ENCODE data around the gene LY9.
"Not testable (repeated sequence)": the region's sequence is repeated elsewhere in the genome, so short reads cannot be mapped to it uniquely, and the experiment has no call there.

Gene LY9

GRCh38 chr1:160862203-160863060 is 66.5 kb downstream of the LY9 start, which contains the start of gene CD244:
TSS of gene CD244 (minus strand) at chr1:160862887. CDS start at chr1:160862677, 210 bp downstream.
- peak within 1 kb of the TSS in 1 of 5 donors; percentile 20 for H3K4me3 ChIP-seq (ENCODE audit: low read depth in 1 of 5, low read length in 5 of 5)
- no peak within 1 kb of the TSS for H3K27ac ChIP-seq (ENCODE audit: low read depth, low read length)
- no peaks in the 10 kb centered on the region for H3K36me3 ChIP-seq (ENCODE audit: control insufficient read depth in 5 of 5, insufficient read depth in 5 of 5, low read length in 5 of 5)
- peaks cover 0 to 5% (median 3%) of the 10 kb centered on the region in 5 donors for H3K27me3 ChIP-seq (ENCODE audit: control insufficient read depth in 5 of 5, insufficient read depth in 4 of 5, low read length in 5 of 5)
- H3K9me3 ChIP-seq (ENCODE audit: control insufficient read depth in 5 of 5, low read length in 5 of 5) = no peaks in the 10 kb centered on the region
- H3K9ac ChIP-seq (ENCODE audit: low read length in 5 of 5) = no peak within 1 kb of the TSS
- peaks cover 0 to 34% (median 12%) of the 10 kb centered on the region in 5 donors for H3K4me1 ChIP-seq (ENCODE audit: control insufficient read depth in 5 of 5, insufficient read depth in 5 of 5, low read length in 5 of 5)

DNA sequence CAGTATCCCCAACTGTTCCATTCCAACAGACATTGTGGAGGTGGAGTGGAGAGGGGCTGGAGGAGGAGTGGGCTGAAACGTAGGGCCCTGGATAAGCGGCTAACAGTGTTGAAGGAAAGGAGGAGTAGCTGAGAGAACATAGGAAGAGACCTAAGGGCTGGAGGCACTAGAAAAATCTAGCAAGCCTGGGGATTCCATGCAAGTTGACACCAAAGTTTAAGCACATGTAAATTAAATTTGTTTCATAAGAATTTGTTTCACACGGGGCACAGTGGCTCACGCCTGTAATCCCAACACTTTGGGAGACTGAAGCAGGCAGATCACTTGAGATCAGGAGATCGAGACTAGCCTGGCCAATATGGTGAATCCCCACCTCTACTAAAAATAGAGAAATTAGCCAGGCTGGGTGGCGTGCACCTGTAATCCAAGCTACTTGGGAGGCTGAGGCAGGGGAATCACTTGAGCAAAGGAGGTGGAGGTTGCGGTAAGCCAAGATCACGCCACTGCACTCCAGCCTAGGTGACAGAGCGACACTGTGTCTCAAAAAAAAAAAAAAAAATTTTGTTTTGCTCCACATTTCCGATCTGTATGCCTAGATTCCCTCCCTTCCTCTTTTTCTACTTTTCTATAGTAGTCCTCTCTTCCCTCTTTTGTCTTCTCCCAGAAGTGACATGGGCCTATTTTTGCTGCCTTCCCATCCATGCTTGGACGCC is 67.2 kb downstream of the LY9 start:
- H3K36me3 ChIP-seq (ENCODE audit: control insufficient read depth in 5 of 5, insufficient read depth in 5 of 5, low read length in 5 of 5) = no peaks in the 10 kb centered on the region
- peaks cover 0 to 33% (median 12%) of the 10 kb centered on the region in 5 donors for H3K4me1 ChIP-seq (ENCODE audit: control insufficient read depth in 5 of 5, insufficient read depth in 5 of 5, low read length in 5 of 5)
- H3K27ac ChIP-seq (ENCODE audit: low read depth, low read length) = no peak overlapping the region
- no peaks in the 10 kb centered on the region for H3K9me3 ChIP-seq (ENCODE audit: control insufficient read depth in 5 of 5, low read length in 5 of 5)
- H3K27me3 ChIP-seq (ENCODE audit: control insufficient read depth in 5 of 5, insufficient read depth in 4 of 5, low read length in 5 of 5) = peaks cover 0 to 5% (median 3%) of the 10 kb centered on the region in 5 donors
- H3K4me3 ChIP-seq (ENCODE audit: low read depth in 1 of 5, low read length in 5 of 5) = no peak overlapping the region
- no peak overlapping the region for H3K9ac ChIP-seq (ENCODE audit: low read length in 5 of 5)

- H3K4me3 ChIP-seq (ENCODE audit: low read depth in 1 of 5, low read length in 5 of 5) = no peak overlapping the region
- H3K9ac ChIP-seq (ENCODE audit: low read length in 5 of 5) = no peak overlapping the region
- H3K4me1 ChIP-seq (ENCODE audit: control insufficient read depth in 5 of 5, insufficient read depth in 5 of 5, low read length in 5 of 5) = peaks cover 0 to 27% (median 12%) of the 10 kb centered on the region in 5 donors
- H3K27ac ChIP-seq (ENCODE audit: low read depth, low read length) = no peak overlapping the region
- peaks cover 0 to 5% (median 3%) of the 10 kb centered on the region in 5 donors for H3K27me3 ChIP-seq (ENCODE audit: control insufficient read depth in 5 of 5, insufficient read depth in 4 of 5, low read length in 5 of 5)
- no peaks in the 10 kb centered on the region for H3K9me3 ChIP-seq (ENCODE audit: control insufficient read depth in 5 of 5, low read length in 5 of 5)
- no peaks in the 10 kb centered on the region for H3K36me3 ChIP-seq (ENCODE audit: control insufficient read depth in 5 of 5, insufficient read depth in 5 of 5, low read length in 5 of 5)
Measured at GRCh38 chr1:160863774-160864131, 67.8 kb downstream of the LY9 start.

DNA sequence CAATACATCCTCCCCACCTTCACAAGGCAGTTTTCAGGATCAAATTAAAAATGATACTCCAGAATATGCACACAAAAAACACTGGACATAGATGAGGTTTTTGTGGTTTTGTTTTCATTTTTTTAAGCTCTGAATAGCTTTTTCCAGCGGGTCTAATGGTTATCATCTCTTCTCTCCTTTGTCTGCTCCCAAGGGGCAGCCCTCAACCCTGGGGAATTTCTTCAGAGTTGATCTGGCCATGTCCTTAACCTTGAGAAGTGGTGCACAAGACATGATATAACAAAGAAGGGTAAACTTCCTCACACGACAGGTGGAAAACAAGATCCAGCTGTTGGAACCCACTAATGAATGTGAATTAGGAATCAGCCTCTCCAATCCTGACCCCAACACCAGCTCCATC is 68.2 kb downstream of the LY9 start:
- Histone ChIP-seq H3K36me3 (ENCODE audit: control insufficient read depth in 5 of 5, insufficient read depth in 5 of 5, low read length in 5 of 5) (no peaks in the 10 kb centered on the region), H3K27me3 (ENCODE audit: control insufficient read depth in 5 of 5, insufficient read depth in 4 of 5, low read length in 5 of 5) (peaks cover 0 to 5% (median 3%) of the 10 kb centered on the region in 5 donors), H3K4me1 (ENCODE audit: control insufficient read depth in 5 of 5, insufficient read depth in 5 of 5, low read length in 5 of 5) (peaks cover 0 to 23% (median 12%) of the 10 kb centered on the region in 5 donors), H3K9me3 (ENCODE audit: control insufficient read depth in 5 of 5, low read length in 5 of 5) (no peaks in the 10 kb centered on the region), H3K27ac (ENCODE audit: low read depth, low read length) (no peak overlapping the region), H3K4me3 (ENCODE audit: low read depth in 1 of 5, low read length in 5 of 5) (no peak overlapping the region), H3K9ac (ENCODE audit: low read length in 5 of 5) (no peak overlapping the region)

DNA sequence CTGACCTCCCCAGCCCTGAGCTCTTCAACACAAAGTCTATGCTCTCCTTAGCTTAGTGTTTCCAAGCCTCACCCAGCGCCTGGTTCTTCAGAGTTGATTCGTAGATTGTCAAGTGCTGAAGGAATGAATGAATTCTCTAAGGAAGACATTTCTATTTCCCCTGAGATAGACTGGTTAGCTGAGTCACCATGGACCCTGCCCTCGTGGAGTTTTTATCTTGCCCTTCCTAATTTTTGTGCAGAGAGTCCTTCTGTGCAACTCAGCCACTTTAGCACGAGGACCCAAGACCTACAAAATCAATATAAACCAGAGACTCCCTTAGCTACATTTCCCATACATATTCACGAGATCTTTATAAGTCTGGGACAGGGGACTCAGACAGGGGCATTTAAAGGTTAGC is 69.4 kb downstream of the LY9 start:
- Histone ChIP-seq H3K4me1 (ENCODE audit: control insufficient read depth in 5 of 5, insufficient read depth in 5 of 5, low read length in 5 of 5) (peaks cover 0 to 20% (median 12%) of the 10 kb centered on the region in 5 donors), H3K27ac (ENCODE audit: low read depth, low read length) (no peak overlapping the region), H3K9ac (ENCODE audit: low read length in 5 of 5) (no peak overlapping the region), H3K36me3 (ENCODE audit: control insufficient read depth in 5 of 5, insufficient read depth in 5 of 5, low read length in 5 of 5) (no peaks in the 10 kb centered on the region), H3K9me3 (ENCODE audit: control insufficient read depth in 5 of 5, low read length in 5 of 5) (no peaks in the 10 kb centered on the region), H3K4me3 (ENCODE audit: low read depth in 1 of 5, low read length in 5 of 5) (no peak overlapping the region), H3K27me3 (ENCODE audit: control insufficient read depth in 5 of 5, insufficient read depth in 4 of 5, low read length in 5 of 5) (peaks cover 0 to 5% (median 3%) of the 10 kb centered on the region in 5 donors)

GRCh38 chr1:160866001-160866694 is 70.2 kb downstream of the LY9 start:
- peaks cover 0 to 18% (median 8%) of the 10 kb centered on the region in 5 donors for H3K4me1 ChIP-seq (ENCODE audit: control insufficient read depth in 5 of 5, insufficient read depth in 5 of 5, low read length in 5 of 5)

DNA sequence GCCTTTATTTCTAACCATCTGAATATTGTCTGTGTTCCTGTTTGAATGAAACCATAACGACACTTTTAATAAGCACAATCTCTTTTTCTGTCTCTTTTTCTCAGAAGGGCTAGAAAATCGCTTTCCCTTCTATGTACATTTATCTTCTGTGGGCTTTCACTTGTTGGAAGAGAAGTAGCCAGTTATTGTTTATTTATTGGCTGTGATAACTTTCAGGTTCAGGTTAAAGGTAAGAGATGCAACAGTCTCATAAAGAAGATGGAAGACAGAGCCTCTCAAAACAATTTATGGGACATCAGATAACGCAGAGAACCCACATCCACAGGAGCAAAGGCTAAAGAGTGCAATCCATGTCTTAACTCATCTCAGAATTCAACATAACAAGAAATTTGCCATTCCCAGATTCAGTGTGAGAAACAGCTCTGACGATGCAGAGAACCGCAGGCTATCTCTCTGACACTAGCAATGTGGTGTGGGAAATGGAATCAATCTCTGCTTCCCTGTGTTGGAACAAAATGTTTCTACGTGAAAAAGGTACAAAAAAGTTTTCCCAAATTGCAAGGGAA is 70.8 kb downstream of the LY9 start:
- Histone ChIP-seq H3K4me3 (ENCODE audit: low read depth in 1 of 5, low read length in 5 of 5) (no peak overlapping the region), H3K36me3 (ENCODE audit: control insufficient read depth in 5 of 5, insufficient read depth in 5 of 5, low read length in 5 of 5) (no peaks in the 10 kb centered on the region), H3K4me1 (ENCODE audit: control insufficient read depth in 5 of 5, insufficient read depth in 5 of 5, low read length in 5 of 5) (peaks cover 0 to 16% (median 7%) of the 10 kb centered on the region in 5 donors), H3K27me3 (ENCODE audit: control insufficient read depth in 5 of 5, insufficient read depth in 4 of 5, low read length in 5 of 5) (peaks cover 0 to 5% (median 3%) of the 10 kb centered on the region in 5 donors), H3K27ac (ENCODE audit: low read depth, low read length) (no peak overlapping the region), H3K9me3 (ENCODE audit: control insufficient read depth in 5 of 5, low read length in 5 of 5) (no peaks in the 10 kb centered on the region), H3K9ac (ENCODE audit: low read length in 5 of 5) (no peak overlapping the region)

More at GRCh38 chr1:160866001-160866694, 70.2 kb downstream of the LY9 start:
- H3K36me3 ChIP-seq (ENCODE audit: control insufficient read depth in 5 of 5, insufficient read depth in 5 of 5, low read length in 5 of 5) = no peaks in the 10 kb centered on the region
- H3K27ac ChIP-seq (ENCODE audit: low read depth, low read length) = no peak overlapping the region
- no peaks in the 10 kb centered on the region for H3K9me3 ChIP-seq (ENCODE audit: control insufficient read depth in 5 of 5, low read length in 5 of 5)
- H3K9ac ChIP-seq (ENCODE audit: low read length in 5 of 5) = no peak overlapping the region
- H3K4me3 ChIP-seq (ENCODE audit: low read depth in 1 of 5, low read length in 5 of 5) = no peak overlapping the region
- peaks cover 0 to 5% (median 3%) of the 10 kb centered on the region in 5 donors for H3K27me3 ChIP-seq (ENCODE audit: control insufficient read depth in 5 of 5, insufficient read depth in 4 of 5, low read length in 5 of 5)

DNA sequence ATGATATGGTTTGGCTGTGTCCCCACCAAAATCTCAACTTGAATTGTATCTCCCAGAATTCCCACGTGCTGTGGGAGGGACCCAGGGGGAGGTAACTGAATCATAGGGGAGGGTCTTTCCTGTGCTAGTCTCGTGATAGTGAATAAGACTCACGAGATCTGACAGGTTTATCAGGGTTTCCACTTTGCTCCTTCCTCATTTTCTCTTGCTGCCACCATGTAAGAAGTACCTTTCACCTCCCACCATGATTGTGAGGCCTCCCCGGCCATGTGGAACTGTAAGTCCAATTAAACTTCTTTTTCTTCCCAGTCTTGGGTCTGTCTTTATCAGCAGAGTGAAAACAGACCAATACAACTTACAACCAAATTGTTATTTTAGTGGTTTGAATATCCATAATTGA is 71.7 kb downstream of the LY9 start:
- H3K4me1 ChIP-seq (ENCODE audit: control insufficient read depth in 5 of 5, insufficient read depth in 5 of 5, low read length in 5 of 5); H3K4me3 ChIP-seq (ENCODE audit: low read depth in 1 of 5, low read length in 5 of 5); H3K36me3 ChIP-seq (ENCODE audit: control insufficient read depth in 5 of 5, insufficient read depth in 5 of 5, low read length in 5 of 5); H3K27me3 ChIP-seq (ENCODE audit: control insufficient read depth in 5 of 5, insufficient read depth in 4 of 5, low read length in 5 of 5); H3K9me3 ChIP-seq (ENCODE audit: control insufficient read depth in 5 of 5, low read length in 5 of 5); H3K9ac ChIP-seq (ENCODE audit: low read length in 5 of 5); H3K27ac ChIP-seq (ENCODE audit: low read depth, low read length): not testable (repeated sequence)

GRCh38 chr1:160868141-160868540 is 72.2 kb downstream of the LY9 start:
- Histone ChIP-seq H3K4me1 (ENCODE audit: control insufficient read depth in 5 of 5, insufficient read depth in 5 of 5, low read length in 5 of 5) (peaks cover 0 to 3% (median 0%) of the 10 kb centered on the region in 5 donors), H3K36me3 (ENCODE audit: control insufficient read depth in 5 of 5, insufficient read depth in 5 of 5, low read length in 5 of 5) (no peaks in the 10 kb centered on the region), H3K27ac (ENCODE audit: low read depth, low read length) (no peak overlapping the region), H3K9me3 (ENCODE audit: control insufficient read depth in 5 of 5, low read length in 5 of 5) (no peaks in the 10 kb centered on the region), H3K9ac (ENCODE audit: low read length in 5 of 5) (no peak overlapping the region), H3K27me3 (ENCODE audit: control insufficient read depth in 5 of 5, insufficient read depth in 4 of 5, low read length in 5 of 5) (no peaks in the 10 kb centered on the region), H3K4me3 (ENCODE audit: low read depth in 1 of 5, low read length in 5 of 5) (no peak overlapping the region)
